ENCODE measurements around the gene COMMD3. TPM values are rescaled to one million over a fixed set of nuclear protein-coding genes. Genes with fewer than 3 reads are reported as not detected.

Gene COMMD3
- total and polyA plus RNA-seq, 9 of the 15 experiments (the other 6 are each of a cell fraction or from before 2014, with no cell fraction given), result 50.7 to 217 (median 80.1) TPM

GRCh38 chr10:22365644-22366434 lies 49.7 kb downstream of the COMMD3 start (continued):
- TF ChIP-seq MAFF (IDR thresholded peaks at IDR 0.05; ENCODE audit: low read length) (peak; percentile 57), ZNF717 (CRISPR knock-in tag; IDR thresholded peaks at IDR 0.05) (no peak), ZNF316 (IDR thresholded peaks at IDR 0.05) (peak; percentile 70), GTF2A2 (tag; IDR thresholded peaks at IDR 0.05) (no peak), TCF3 (CRISPR knock-in tag; IDR thresholded peaks at IDR 0.05) (no peak), NR2C1 (IDR thresholded peaks at IDR 0.05) (no peak), NR2C1 (tag; IDR thresholded peaks at IDR 0.05) (no peak), TFE3 (CRISPR knock-in tag; IDR thresholded peaks at IDR 0.05) (peak; percentile 59; the same call in 1 of the 2 replicates), ZNF24 (IDR thresholded peaks at IDR 0.05) (no peak), HEY1 (CRISPR knock-in tag; IDR thresholded peaks at IDR 0.05; ENCODE audit: borderline replicate concordance) (no peak), FOSL1 (tag; conservative IDR thresholded peaks at IDR 0.05) (no peak), ZNF347 (CRISPR knock-in tag; IDR thresholded peaks at IDR 0.05; ENCODE audit: low read depth) (no peak), ZNF764 (CRISPR knock-in tag; IDR thresholded peaks at IDR 0.05; ENCODE audit: low read depth) (no peak), ATF3 (IDR thresholded peaks at IDR 0.05) (no peak), ATF3 (CRISPR knock-in tag; conservative IDR thresholded peaks at IDR 0.05) (no peak), STAT5B (CRISPR knock-in tag; IDR thresholded peaks at IDR 0.05) (no peak), MAFG (tag; conservative IDR thresholded peaks at IDR 0.05) (peak; percentile 67), PML (IDR thresholded peaks at IDR 0.05; ENCODE audit: low read length) (no peak), CBFA2T2 (conservative IDR thresholded peaks at IDR 0.05) (no peak), TSHZ1 (CRISPR knock-in tag; IDR thresholded peaks at IDR 0.05) (no peak), NUFIP1 (IDR thresholded peaks at IDR 0.05; ENCODE audit: partially characterized antibody) (no peak), C11orf30 (IDR thresholded peaks at IDR 0.05; ENCODE audit: low read depth) (peak; percentile 55), SP2 (IDR thresholded peaks at IDR 0.05; ENCODE audit: extremely low read depth, low read depth, low read length, poor library complexity, severe bottlenecking) (no peak), NR3C1 (CRISPR knock-in tag; IDR thresholded peaks at IDR 0.05) (no peak), ZC3H8 (IDR thresholded peaks at IDR 0.05) (no peak), MAFK (IDR thresholded peaks at IDR 0.05; ENCODE audit: low read length) (peak; percentile 53; the same call in 1 of the 2 replicates)

Measured in K562 (cell line).